Smooth muscle cell of the brain vasculature (primary cell): ENCODE measurements around the gene CCDC92B.
"Not testable (repeated sequence)": the region's sequence is repeated elsewhere in the genome, so short reads cannot be mapped to it uniquely, and the experiment has no call there.

Source experiments
- DNase-seq: peaks from one replicate; pipeline ENCODE4 v3.0.0-alpha.2; 2012; ENCODE audit warnings: low read depth, low spot score

The CCDC92B gene

GRCh38 chr17:2703606-2704005 lies 45.8 kb downstream of the CCDC92B start:
- no peak for DNase-seq

- no peak for DNase-seq
Observed at GRCh38 chr17:2703181-2703580, 46.3 kb downstream of the CCDC92B start.

GRCh38 chr17:2701996-2702741 lies 47.3 kb downstream of the CCDC92B start:
- DNase-seq, result no peak

- DNase-seq, result no peak
Observed at GRCh38 chr17:2701161-2701995, 48.1 kb downstream of the CCDC92B start.

- DNase-seq, result no peak
Observed at GRCh38 chr17:2700491-2701141, 48.8 kb downstream of the CCDC92B start.

GRCh38 chr17:2700030-2700490 lies 49.4 kb downstream of the CCDC92B start:
- DNase-seq, result no peak

- not testable (repeated sequence) for DNase-seq
Observed at GRCh38 chr17:2699216-2699805, 50.1 kb downstream of the CCDC92B start.

GRCh38 chr17:2697611-2698162 lies 51.8 kb downstream of the CCDC92B start:
- DNase-seq, result no peak

- DNase-seq, result no peak
Observed at GRCh38 chr17:2695961-2696760, 53.3 kb downstream of the CCDC92B start.

GRCh38 chr17:2695243-2695960 lies 54.0 kb downstream of the CCDC92B start:
- DNase-seq, result no peak

- no peak for DNase-seq
Observed at GRCh38 chr17:2694381-2695242, 54.8 kb downstream of the CCDC92B start.

- DNase-seq, result no peak
Observed at GRCh38 chr17:2693561-2694380, 55.7 kb downstream of the CCDC92B start.

GRCh38 chr17:2692781-2693135 lies 56.7 kb downstream of the CCDC92B start:
- DNase-seq, result no peak

GRCh38 chr17:2691965-2692780 lies 57.3 kb downstream of the CCDC92B start:
- DNase-seq, result no peak

GRCh38 chr17:2691069-2691871 lies 58.2 kb downstream of the CCDC92B start:
- no peak for DNase-seq
